ENCODE results near the gene NCK2. TPM values are rescaled to one million over a fixed set of nuclear protein-coding genes. Genes with fewer than 3 reads are reported as not detected.

Gene NCK2
- total and polyA plus RNA-seq, 2 of the 4 experiments (the other 2 are of a cell fraction), result 15.8 to 22.2 TPM

DNA sequence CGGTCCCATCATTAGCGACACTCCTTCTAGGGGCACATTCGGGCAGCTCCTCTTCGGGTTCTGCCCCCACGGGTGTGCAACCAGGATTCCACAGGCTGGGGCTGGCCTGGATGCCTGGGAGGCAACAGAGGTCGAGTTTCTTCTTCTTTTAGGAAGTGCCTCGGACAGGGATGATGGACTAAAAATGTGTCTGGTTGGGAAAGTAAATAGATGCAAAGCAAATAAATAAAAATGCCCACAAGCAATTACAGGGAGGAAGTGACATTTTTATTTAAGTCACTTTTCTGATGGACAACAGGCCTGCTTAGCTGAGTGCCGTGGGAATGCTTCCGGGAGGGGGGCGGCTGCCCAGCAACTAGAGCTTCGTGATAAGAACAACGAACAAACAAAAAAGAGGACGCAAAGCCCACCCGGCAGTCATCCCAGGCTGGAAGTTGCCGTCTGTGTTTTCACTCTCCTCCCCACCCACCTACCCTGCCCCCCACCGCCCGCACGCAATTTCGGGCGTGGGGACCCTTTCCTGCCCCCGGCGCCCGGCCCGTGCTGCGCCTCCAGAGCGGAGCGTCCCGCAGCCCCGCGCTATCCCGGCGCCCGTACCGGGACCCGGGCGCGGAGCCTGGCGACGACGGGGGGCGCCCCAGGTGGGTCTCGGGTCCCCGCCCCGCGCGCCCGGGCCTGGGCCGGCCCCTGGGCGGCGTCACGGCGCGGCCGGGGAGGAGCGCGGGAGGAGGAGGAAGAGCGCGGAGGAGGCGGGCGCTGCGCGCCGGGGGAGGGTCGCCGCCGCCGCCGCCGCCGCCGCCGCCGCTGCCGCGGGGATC is 412 bp upstream of the NCK2 start:
- peak overlapping the region; percentile 10; the same call in 1 of the 2 replicates for H3K27ac ChIP-seq (ENCODE audit: insufficient read depth, low read length)
- CTCF ChIA-PET, result no interaction called here

More for the DNA sequence above, 412 bp upstream of the NCK2 start:
- Histone ChIP-seq H3K4ac (ENCODE audit: low read depth, low read length) (0 out of 2 replicates have a peak overlapping the region, but pooled peaks have one; percentile 39), H3K4me1 (ENCODE audit: control insufficient read depth, insufficient read depth, low read length) (peaks cover 6% of the 10 kb centered on the region), H4K8ac (ENCODE audit: low read depth in 2 of 2, low read length in 2 of 2) (peak overlapping the region; percentile 4 to 32; a peak in 3 of 4 replicates), H4K20me1 (ENCODE audit: insufficient read depth, low read length) (peaks cover 40% of the 10 kb centered on the region), H2BK120ac (ENCODE audit: low read depth, low read length) (peak overlapping the region; percentile 16; the same call in 1 of the 2 replicates), H2BK20ac (ENCODE audit: low read depth, low read length) (no peak overlapping the region), H3K27me3 (ENCODE audit: control insufficient read depth, insufficient read depth, low read length) (peaks cover 4% of the 10 kb centered on the region), H3K4me2 (ENCODE audit: low read depth, low read length) (peak overlapping the region; percentile 87), H2BK5ac (ENCODE audit: low read depth, low read length, poor library complexity, severe bottlenecking) (no peak overlapping the region), H2BK15ac (ENCODE audit: low read depth, low read length) (no peak overlapping the region), H4K5ac (ENCODE audit: low read depth, low read length) (peak overlapping the region; percentile 79), H2AK9ac (replicated peaks; ENCODE audit: low read depth, low read length, poor library complexity) (no peak overlapping the region), H3K36me3 (ENCODE audit: control insufficient read depth, insufficient read depth, low read length) (no peaks in the 10 kb centered on the region), H3K9me1 (ENCODE audit: insufficient read depth, low read length) (peaks cover 10% of the 10 kb centered on the region; the same call in 1 of the 2 replicates), H3K4me3 (ENCODE audit: insufficient read depth, low read depth, low read length) (peak overlapping the region; percentile 87), H3K23ac (ENCODE audit: low read depth, low read length) (no peak overlapping the region), H2AFZ (replicated peaks; ENCODE audit: low read length, poor library complexity) (peak overlapping the region; percentile 85), H4K91ac (ENCODE audit: insufficient read depth, low read depth, low read length) (no peak overlapping the region; the same call in 1 of the 2 replicates), H3K79me1 (ENCODE audit: low read depth in 1 of 2, low read length in 2 of 2) (peaks cover 35 to 39% of the 10 kb centered on the region in 2 experiments), H3K18ac (ENCODE audit: low read depth, low read length) (peak overlapping the region; percentile 24), H3K9me3 (ENCODE audit: control insufficient read depth, insufficient read depth, low read length) (no peaks in the 10 kb centered on the region), H3K14ac (replicated peaks; ENCODE audit: low read depth, low read length) (peak overlapping the region; percentile 35; the same call in 1 of the 2 replicates), H3K56ac (ENCODE audit: extremely low read depth, insufficient read depth, low read length) (no peak overlapping the region), H2AK5ac (ENCODE audit: low read depth, low read length) (no peak overlapping the region), H3K9ac (ENCODE audit: low read depth, low read length) (peak overlapping the region; percentile 50)
- dilution Hi-C loops (cut with HindIII; ENCODE audit: low sequenced_read_pairs, unreplicated experiment) (no loop called here), in situ Hi-C loops (cut with MboI; ENCODE audit: low sequenced_read_pairs) (no loop called here), intact Hi-C loops (cut with micrococcal nuclease) (loop anchor here (10.0 kb wide), 4 partner anchors 169 to 399 kb away; no protein-coding TSS in a partner anchor)
- peak; percentile 96 for ATAC-seq (ENCODE audit: low read depth)
- WGBS, 2 experiments (ENCODE audit: extremely low coverage in 2 of 2, insufficient read length in 1 of 2), result 2% methylated on average over 13 of the region's 75 CpGs; no CpG with 5 or more reads in 1 of the 2 experiments
- BruUV-seq (replicated peaks), result no TSS peak
- POLR2A ChIA-PET (ENCODE audit: unreplicated experiment), result interaction anchor here (0.6 kb wide), 1 partner anchor 326 kb away, joined by 3 read pairs; no protein-coding TSS in a partner anchor
- TF ChIP-seq BHLHE40 (IDR thresholded peaks at IDR 0.05; ENCODE audit: low read depth, low read length), result no peak
- TF ChIP-seq RAD21 (IDR thresholded peaks at IDR 0.05; ENCODE audit: low read length), result no peak
- TF ChIP-seq, protein P1, sequence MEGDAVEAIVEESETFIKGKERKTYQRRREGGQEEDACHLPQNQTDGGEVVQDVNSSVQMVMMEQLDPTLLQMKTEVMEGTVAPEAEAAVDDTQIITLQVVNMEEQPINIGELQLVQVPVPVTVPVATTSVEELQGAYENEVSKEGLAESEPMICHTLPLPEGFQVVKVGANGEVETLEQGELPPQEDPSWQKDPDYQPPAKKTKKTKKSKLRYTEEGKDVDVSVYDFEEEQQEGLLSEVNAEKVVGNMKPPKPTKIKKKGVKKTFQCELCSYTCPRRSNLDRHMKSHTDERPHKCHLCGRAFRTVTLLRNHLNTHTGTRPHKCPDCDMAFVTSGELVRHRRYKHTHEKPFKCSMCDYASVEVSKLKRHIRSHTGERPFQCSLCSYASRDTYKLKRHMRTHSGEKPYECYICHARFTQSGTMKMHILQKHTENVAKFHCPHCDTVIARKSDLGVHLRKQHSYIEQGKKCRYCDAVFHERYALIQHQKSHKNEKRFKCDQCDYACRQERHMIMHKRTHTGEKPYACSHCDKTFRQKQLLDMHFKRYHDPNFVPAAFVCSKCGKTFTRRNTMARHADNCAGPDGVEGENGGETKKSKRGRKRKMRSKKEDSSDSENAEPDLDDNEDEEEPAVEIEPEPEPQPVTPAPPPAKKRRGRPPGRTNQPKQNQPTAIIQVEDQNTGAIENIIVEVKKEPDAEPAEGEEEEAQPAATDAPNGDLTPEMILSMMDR (conservative IDR thresholded peaks at IDR 0.05; ENCODE audit: low read depth, low read length), result no peak
- TF ChIP-seq NFE2L2 (IDR thresholded peaks at IDR 0.05; ENCODE audit: low read depth, low read length), result no peak
- peak; percentile 28 for DNase-seq

All from IMR-90 (cell line).